GM13977 (cell line): ENCODE results near the gene ZNF350.
"Not testable (repeated sequence)": the region's sequence is repeated elsewhere in the genome, so short reads cannot be mapped to it uniquely, and the experiment has no call there.

Experiments
- DNase-seq: peaks from one replicate; pipeline ENCODE4 v3.0.0; 2012; ENCODE audit warnings: low spot score
- in situ Hi-C: fragments of 300-500 bp; cut with MboI; formaldehyde crosslinking; loops from one replicate; pipeline ENCODE4 v1.12.0; 2022; ENCODE audit warnings: low sequenced_read_pairs, low pct_unique_long_range_greater_than_20kb, mixed read lengths, inconsistent platforms; ENCODE audit not compliant: unreplicated experiment
- TF ChIP-seq, protein P1 (sequence below): IDR thresholded peaks from 2 replicates; pipeline ENCODE4 v1.5.1; 2012; ENCODE audit warnings: mild to moderate bottlenecking, control low read depth; ENCODE audit not compliant: insufficient read depth; ENCODE audit errors: extremely low read depth, missing control alignments

The ZNF350 gene

DNA sequence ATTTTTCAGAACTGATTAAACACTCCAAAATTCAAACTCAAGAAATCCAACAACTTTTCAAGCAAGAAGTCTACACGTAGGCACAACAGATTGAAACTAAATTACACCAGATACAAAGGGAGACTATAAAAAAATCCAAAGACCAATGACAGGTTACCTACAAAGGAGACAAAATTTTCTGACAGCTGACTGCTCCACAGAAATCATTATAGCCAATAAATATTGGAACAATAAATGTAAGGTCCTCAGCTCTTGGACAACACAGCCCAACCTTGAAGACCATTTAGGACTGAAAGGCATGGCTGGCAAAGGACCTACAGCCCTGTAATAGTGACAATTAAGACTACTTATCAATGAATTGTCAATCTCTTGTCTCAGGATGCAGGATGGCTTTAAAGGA is 15.9 kb downstream of the ZNF350 start:
- in situ Hi-C loops: no loop called here
- DNase-seq: no peak
- TF ChIP-seq, protein P1, sequence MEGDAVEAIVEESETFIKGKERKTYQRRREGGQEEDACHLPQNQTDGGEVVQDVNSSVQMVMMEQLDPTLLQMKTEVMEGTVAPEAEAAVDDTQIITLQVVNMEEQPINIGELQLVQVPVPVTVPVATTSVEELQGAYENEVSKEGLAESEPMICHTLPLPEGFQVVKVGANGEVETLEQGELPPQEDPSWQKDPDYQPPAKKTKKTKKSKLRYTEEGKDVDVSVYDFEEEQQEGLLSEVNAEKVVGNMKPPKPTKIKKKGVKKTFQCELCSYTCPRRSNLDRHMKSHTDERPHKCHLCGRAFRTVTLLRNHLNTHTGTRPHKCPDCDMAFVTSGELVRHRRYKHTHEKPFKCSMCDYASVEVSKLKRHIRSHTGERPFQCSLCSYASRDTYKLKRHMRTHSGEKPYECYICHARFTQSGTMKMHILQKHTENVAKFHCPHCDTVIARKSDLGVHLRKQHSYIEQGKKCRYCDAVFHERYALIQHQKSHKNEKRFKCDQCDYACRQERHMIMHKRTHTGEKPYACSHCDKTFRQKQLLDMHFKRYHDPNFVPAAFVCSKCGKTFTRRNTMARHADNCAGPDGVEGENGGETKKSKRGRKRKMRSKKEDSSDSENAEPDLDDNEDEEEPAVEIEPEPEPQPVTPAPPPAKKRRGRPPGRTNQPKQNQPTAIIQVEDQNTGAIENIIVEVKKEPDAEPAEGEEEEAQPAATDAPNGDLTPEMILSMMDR: no peak

DNA sequence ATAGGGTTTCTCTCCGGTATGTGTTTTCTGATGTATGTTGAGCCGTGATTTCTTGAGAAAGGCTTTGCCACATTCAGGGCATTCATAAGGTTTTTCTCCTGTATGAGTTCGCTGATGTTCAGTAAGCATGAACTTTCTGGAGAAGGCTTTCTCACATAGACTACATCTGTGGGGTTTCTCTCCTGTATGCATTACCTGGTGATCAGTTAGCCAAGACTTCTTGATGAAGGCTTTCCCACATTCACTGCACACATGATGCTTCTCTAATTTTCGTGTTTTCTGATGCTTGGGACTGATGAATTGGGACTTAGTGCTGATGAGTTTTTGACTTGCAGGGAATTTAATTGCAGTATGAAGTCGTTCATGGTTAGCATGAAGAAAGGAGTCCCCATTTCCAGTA is 21.1 kb downstream of the ZNF350 start:
- TF ChIP-seq, protein P1: no peak
- in situ Hi-C loops: no loop called here
- DNase-seq: no peak

DNA sequence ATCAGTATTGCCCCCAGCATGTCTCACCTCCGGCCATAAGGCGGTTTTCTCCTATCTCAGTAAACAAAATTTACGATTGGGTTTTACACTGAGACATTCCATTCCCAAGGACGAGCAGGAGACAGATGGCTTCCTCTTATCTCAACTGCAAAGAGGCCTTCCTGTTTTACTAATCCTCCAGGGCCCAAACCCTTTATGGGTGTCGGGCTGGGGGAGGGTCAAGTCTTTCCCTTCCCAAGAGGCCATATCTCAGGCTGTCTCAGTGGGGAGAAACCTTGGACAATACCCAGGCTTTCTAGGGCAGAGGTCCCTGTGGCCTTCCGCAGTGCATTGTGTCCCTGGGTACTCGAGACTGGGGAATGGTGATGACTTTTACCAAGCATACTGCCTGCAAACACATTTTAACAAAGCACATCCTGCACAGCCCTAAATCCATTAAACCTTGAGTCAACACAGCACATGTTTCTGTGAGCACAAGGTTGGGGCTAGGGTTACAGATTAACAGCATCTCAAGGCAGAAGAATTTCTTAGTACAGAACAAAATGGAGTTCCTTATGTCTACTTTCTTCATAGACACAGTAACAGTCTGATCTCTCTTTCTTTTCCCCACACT is 25.9 kb downstream of the ZNF350 start:
- in situ Hi-C loops, DNase-seq: not testable (repeated sequence)

DNA sequence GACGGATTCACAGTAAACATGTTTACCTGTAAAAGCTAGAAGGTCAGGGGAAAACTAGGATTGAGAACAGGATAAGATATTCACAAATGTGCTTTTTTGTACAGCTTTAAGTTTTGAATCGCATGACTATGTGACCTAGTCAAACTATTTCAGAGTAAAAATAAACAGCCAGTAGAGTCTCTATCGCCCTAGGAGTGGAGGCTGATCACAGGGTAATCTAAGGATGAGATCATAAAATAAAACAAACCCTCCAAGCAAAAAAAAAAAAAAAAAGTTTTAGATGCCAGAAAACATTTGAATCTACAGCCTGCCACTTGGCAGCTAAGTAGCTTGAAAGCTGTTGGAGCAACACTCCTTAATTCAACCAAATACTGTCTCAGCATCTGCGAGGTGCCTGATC is 26.8 kb downstream of the ZNF350 start:
- DNase-seq: no peak
- TF ChIP-seq, protein P1: no peak
- in situ Hi-C loops: no loop called here

DNA sequence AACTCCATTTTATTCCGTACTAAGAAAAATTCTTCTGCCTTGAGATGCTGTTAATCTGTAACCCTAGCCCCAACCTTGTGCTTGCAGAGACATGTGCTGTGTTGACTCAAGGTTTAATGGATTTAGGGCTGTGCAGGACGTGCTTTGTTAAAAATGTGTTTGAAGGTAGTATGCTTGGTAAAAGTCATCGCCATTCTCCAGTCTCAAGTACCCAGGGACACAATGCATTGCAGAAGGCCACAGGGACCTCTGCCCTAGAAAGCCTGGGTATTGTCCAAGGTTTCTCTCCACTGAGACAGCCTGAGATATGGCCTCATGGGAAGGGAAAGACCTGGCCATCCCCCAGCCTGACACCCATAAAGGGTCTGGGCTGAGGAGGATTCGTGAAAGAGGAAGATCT is 28.8 kb downstream of the ZNF350 start:
- DNase-seq, in situ Hi-C loops: not testable (repeated sequence)

DNA sequence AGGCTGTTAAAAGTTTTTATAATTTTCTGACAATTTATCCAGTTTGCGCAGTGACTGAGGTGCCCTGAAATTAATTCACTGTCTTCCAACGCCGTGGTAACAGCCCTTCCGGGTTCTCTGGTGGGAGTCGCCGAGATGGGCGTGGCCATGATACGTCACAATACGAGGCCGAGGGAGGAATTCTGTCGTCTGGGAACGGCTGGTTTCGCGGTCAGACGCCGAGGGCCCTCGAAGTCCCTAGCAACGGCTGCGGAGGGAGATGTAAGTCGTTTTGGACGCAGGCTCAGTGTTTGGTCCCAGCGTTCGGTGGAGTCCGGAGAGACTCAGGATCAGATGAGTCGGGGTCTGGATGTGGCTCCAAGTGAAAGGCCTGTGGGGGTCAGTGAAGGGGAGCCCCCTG is 37.7 kb downstream of the ZNF350 start:
- TF ChIP-seq, protein P1: no peak
- DNase-seq: no peak
- in situ Hi-C loops: no loop called here

DNA sequence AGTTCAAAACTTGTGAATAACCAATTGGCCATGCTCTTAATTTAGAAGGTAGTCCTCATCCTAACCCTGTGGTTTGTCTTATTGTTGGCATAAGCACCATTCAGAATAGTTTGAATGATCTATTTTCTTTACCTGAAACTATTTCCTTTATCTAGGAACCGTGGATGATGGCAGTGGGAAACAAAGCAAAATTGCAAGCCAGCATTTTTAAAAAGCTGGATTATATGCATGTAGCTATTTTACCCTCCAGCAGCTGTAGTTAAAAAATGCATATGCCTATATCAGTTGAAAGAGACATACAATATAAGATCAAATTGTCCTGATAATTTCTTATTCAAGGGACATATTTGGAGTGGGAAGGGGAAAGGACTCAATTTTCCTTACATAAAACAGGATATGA is 40.0 kb downstream of the ZNF350 start:
- in situ Hi-C loops: no loop called here
- no peak for DNase-seq
- TF ChIP-seq, protein P1: no peak
